ENCODE measurements around the gene GRIK4. TPM values are rescaled to one million over a fixed set of nuclear protein-coding genes. Genes with fewer than 3 reads are reported as not detected.

Gene GRIK4
- polyA plus RNA-seq, 1 of the 3 experiments (the other 2 are of a cell fraction): 0.03 TPM

- Histone ChIP-seq H3K4me3 (ENCODE audit: low read depth in 2 of 2, low read length in 1 of 2) (no peak overlapping the region), H4K20me1 (ENCODE audit: insufficient read depth) (no peaks in the 10 kb centered on the region), H3K4me2 (peak overlapping the region; percentile 48), H3K4me1 (ENCODE audit: control insufficient read depth in 1 of 2, insufficient read depth in 2 of 2, low read depth in 1 of 2, low read length in 1 of 2) (peaks cover 23 to 33% of the 10 kb centered on the region in 2 experiments), H3K27ac (ENCODE audit: low read depth in 2 of 2, low read length in 1 of 2) (peak overlapping the region; percentile 76 to 87), H3K27me3 (ENCODE audit: insufficient read depth) (no peaks in the 10 kb centered on the region), H2AFZ (ENCODE audit: low read depth) (peak overlapping the region; percentile 47; the same call in 1 of the 2 replicates), H3F3A (replicated peaks; ENCODE audit: insufficient read depth) (peaks cover 19% of the 10 kb centered on the region), H3K79me2 (ENCODE audit: insufficient read depth) (no peaks in the 10 kb centered on the region), H3K36me3 (replicated peaks in 1 of 2; ENCODE audit: control insufficient read depth in 1 of 2, insufficient read depth in 2 of 2, low read length in 1 of 2) (no peaks in the 10 kb centered on the region), H3K9ac (peak overlapping the region; percentile 24; the same call in 1 of the 2 replicates), H3K9me3 (no peaks in the 10 kb centered on the region), H3K9me2 (no peaks in the 10 kb centered on the region)
- ChIA-PET POLR2A (interaction anchor here (1.2 kb wide), 1 partner anchor 386 kb away, joined by 3 read pairs; no protein-coding TSS in a partner anchor), CTCF (interaction anchor here (1.3 to 4.0 kb wide), 9 partner anchors 7 to 407 kb away, joined by 3 to 20 read pairs (median 7); partner anchors contain the start of gene GRIK4)
- TF ChIP-seq GATA2 (CRISPR knock-in tag; IDR thresholded peaks at IDR 0.05): no peak
- peak; percentile 65; the same call in 1 of the 2 replicates for TF ChIP-seq PBX3 (IDR thresholded peaks at IDR 0.05)
- TF ChIP-seq NFIC (IDR thresholded peaks at IDR 0.05; ENCODE audit: borderline replicate concordance): peak; percentile 37; the same call in 1 of the 2 replicates
- TF ChIP-seq FOXM1 (IDR thresholded peaks at IDR 0.05; ENCODE audit: low read depth): no peak
- peak; percentile 48 for TF ChIP-seq JUND (IDR thresholded peaks at IDR 0.05)
- peak; percentile 74; the same call in 1 of the 2 replicates for TF ChIP-seq FOSL2 (IDR thresholded peaks at IDR 0.05; ENCODE audit: borderline replicate concordance, low read depth)
- peak; percentile 17; the same call in 1 of the 2 replicates for TF ChIP-seq TCF12 (IDR thresholded peaks at IDR 0.05)
- 67% methylated on average over 17 of the region's 17 CpGs for WGBS (ENCODE audit: low lambda C conversion rate)
- no peak for DNase-seq
These were observed 35.0 kb downstream of the GRIK4 start for GRCh38 chr11:120546312-120547205.

DNA sequence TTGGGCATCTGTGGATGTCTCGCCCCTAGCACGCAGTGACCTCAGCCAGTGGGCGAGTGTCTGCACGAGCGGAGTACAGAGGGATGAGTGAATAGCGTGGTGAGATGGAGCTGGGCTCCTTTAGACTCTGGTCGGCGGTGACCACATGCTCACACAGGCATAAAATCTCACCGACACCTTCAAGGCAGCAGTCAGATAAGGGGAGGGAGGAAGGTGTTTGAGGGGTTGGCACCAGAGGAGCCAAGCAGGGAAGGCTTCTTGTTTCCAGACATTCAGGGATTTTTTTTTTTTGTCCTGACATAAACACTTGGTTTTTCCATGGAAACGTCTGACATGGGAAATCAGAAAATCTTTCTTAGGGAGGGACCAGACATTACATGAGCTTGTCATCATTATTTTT is 35.8 kb downstream of the GRIK4 start:
- Histone ChIP-seq H3K36me3 (replicated peaks in 1 of 2; ENCODE audit: control insufficient read depth in 1 of 2, insufficient read depth in 2 of 2, low read length in 1 of 2) (no peaks in the 10 kb centered on the region), H3K79me2 (ENCODE audit: insufficient read depth) (no peaks in the 10 kb centered on the region), H3K9me2 (no peaks in the 10 kb centered on the region), H3K9me3 (no peaks in the 10 kb centered on the region), H3K4me3 (ENCODE audit: low read depth in 2 of 2, low read length in 1 of 2) (no peak overlapping the region), H3K9ac (peak overlapping the region; percentile 24; the same call in 1 of the 2 replicates), H3K27me3 (ENCODE audit: insufficient read depth) (no peaks in the 10 kb centered on the region), H3K27ac (ENCODE audit: low read depth in 2 of 2, low read length in 1 of 2) (peak overlapping the region; percentile 76 to 87), H2AFZ (ENCODE audit: low read depth) (peak overlapping the region; percentile 47; the same call in 1 of the 2 replicates), H4K20me1 (ENCODE audit: insufficient read depth) (no peaks in the 10 kb centered on the region), H3K4me2 (peak overlapping the region; percentile 48), H3K4me1 (ENCODE audit: control insufficient read depth in 1 of 2, insufficient read depth in 2 of 2, low read depth in 1 of 2, low read length in 1 of 2) (peaks cover 23 to 36% of the 10 kb centered on the region in 2 experiments), H3F3A (replicated peaks; ENCODE audit: insufficient read depth) (peaks cover 19% of the 10 kb centered on the region)
- CTCF ChIA-PET: interaction anchor here (0.8 to 4.0 kb wide), 11 partner anchors 8 to 648 kb away, joined by 3 to 20 read pairs (median 5); partner anchors contain the start of gene GRIK4
- DNase-seq: no peak
- 64% methylated on average over 10 of the region's 10 CpGs for WGBS (ENCODE audit: low lambda C conversion rate)
- TF ChIP-seq ELF1 (IDR thresholded peaks at IDR 0.05) (no peak), NFIC (IDR thresholded peaks at IDR 0.05; ENCODE audit: borderline replicate concordance) (no peak), RFX5 (IDR thresholded peaks at IDR 0.05; ENCODE audit: low read length) (no peak), USF2 (IDR thresholded peaks at IDR 0.05; ENCODE audit: borderline replicate concordance, low read depth, low read length) (no peak), TEAD4 (IDR thresholded peaks at IDR 0.05; ENCODE audit: borderline replicate concordance, insufficient read depth) (no peak), GATA2 (CRISPR knock-in tag; IDR thresholded peaks at IDR 0.05) (no peak), YY1 (IDR thresholded peaks at IDR 0.05; ENCODE audit: low read depth) (no peak), FOXM1 (IDR thresholded peaks at IDR 0.05; ENCODE audit: low read depth) (no peak), SIN3A (IDR thresholded peaks at IDR 0.05; ENCODE audit: borderline replicate concordance, low read depth, low read length) (no peak), GABPA (IDR thresholded peaks at IDR 0.05; ENCODE audit: low read depth) (no peak), USF1 (IDR thresholded peaks at IDR 0.05; ENCODE audit: borderline replicate concordance, low read depth) (no peak), JUND (IDR thresholded peaks at IDR 0.05) (no peak), SMC3 (IDR thresholded peaks at IDR 0.05; ENCODE audit: low read depth, low read length) (no peak), EP300 (IDR thresholded peaks at IDR 0.05; ENCODE audit: borderline replicate concordance in 1 of 2, low read depth in 1 of 2, low read length in 1 of 2) (no peak), CHD2 (IDR thresholded peaks at IDR 0.05; ENCODE audit: low read length, partially characterized antibody) (no peak)
- POLR2A ChIA-PET: interaction anchor here (1.0 to 1.2 kb wide), 3 partner anchors 20 to 543 kb away, joined by 3 to 4 read pairs (median 3); no protein-coding TSS in a partner anchor

Data from SK-N-SH (cell line).